H9 (cell line): ENCODE results near the gene LGMN. TPM values are rescaled to one million over a fixed set of nuclear protein-coding genes. Genes with fewer than 3 reads are reported as not detected.

ENCODE experiments used
- DNase-seq: peaks from one replicate; pipeline ENCODE4 v3.0.0-alpha.2; 2017
- H2AFZ ChIP-seq: one replicate; pipeline ENCODE4 v1.6.1; 2013; ENCODE audit warnings: mild to moderate bottlenecking, low read length, control low read depth, moderate library complexity
- H2AK5ac ChIP-seq: 2 replicates; pipeline ENCODE4 v1.6.1; 2013; ENCODE audit warnings: low read length, control low read depth, mixed read lengths; ENCODE audit not compliant: insufficient read length
- H2BK120ac ChIP-seq: one replicate; pipeline ENCODE4 v1.6.1; 2013; ENCODE audit warnings: low read depth, mild to moderate bottlenecking, low read length, control low read depth, inconsistent platforms; ENCODE audit not compliant: poor library complexity, severe bottlenecking
- H2BK12ac ChIP-seq: 2 replicates; pipeline ENCODE4 v1.6.1; 2013; ENCODE audit warnings: low read length, control low read depth, mixed read lengths, low read depth; ENCODE audit not compliant: insufficient read length
- H2BK15ac ChIP-seq: 2 replicates; pipeline ENCODE4 v1.6.1; 2013; ENCODE audit warnings: low read depth, low read length, control low read depth
- H2BK20ac ChIP-seq: one replicate; pipeline ENCODE4 v1.6.1; 2013; ENCODE audit warnings: low read depth, mild to moderate bottlenecking, low read length, control low read depth, inconsistent platforms; ENCODE audit not compliant: poor library complexity, severe bottlenecking
- H2BK5ac ChIP-seq: 2 replicates; pipeline ENCODE4 v1.6.1; 2013; ENCODE audit warnings: low read length, control low read depth, mixed read lengths; ENCODE audit not compliant: insufficient read length
- H3K14ac ChIP-seq: 2 replicates; pipeline ENCODE4 v1.6.1; 2013; ENCODE audit warnings: low read length, control low read depth; ENCODE audit not compliant: insufficient read depth
- H3K18ac ChIP-seq: 2 replicates; pipeline ENCODE4 v1.6.1; 2013; ENCODE audit warnings: low read depth, mild to moderate bottlenecking, mixed read lengths, low read length, control low read depth; ENCODE audit not compliant: insufficient read length
- H3K23ac ChIP-seq: 2 replicates; pipeline ENCODE4 v1.6.1; 2013; ENCODE audit warnings: low read length, control low read depth, mixed read lengths, low read depth; ENCODE audit not compliant: insufficient read length
- H3K23me2 ChIP-seq: 2 replicates; pipeline ENCODE4 v1.6.1; 2013; ENCODE audit warnings: low read depth, mild to moderate bottlenecking, mixed read lengths, low read length, control low read depth; ENCODE audit not compliant: insufficient read length, poor library complexity, severe bottlenecking
- H3K27ac ChIP-seq: 2 replicates; pipeline ENCODE4 v1.5.1; 2013; ENCODE audit warnings: low read length, control low read depth, mixed read lengths, low read depth; ENCODE audit not compliant: insufficient read length
- H3K27me3 ChIP-seq: 2 replicates; pipeline ENCODE4 v1.6.1; 2013; ENCODE audit warnings: low read length, control low read depth, inconsistent platforms; ENCODE audit not compliant: insufficient read depth
- H3K4ac ChIP-seq: 2 replicates; pipeline ENCODE4 v1.6.1; 2013; ENCODE audit warnings: low read depth, mild to moderate bottlenecking, control low read depth, inconsistent platforms, low read length, moderate library complexity
- H3K4me1 ChIP-seq: 2 replicates; pipeline ENCODE4 v1.6.1; 2013; ENCODE audit warnings: low read length, control low read depth, inconsistent platforms; ENCODE audit not compliant: insufficient read depth
- H3K4me2 ChIP-seq: 2 replicates; pipeline ENCODE4 v1.6.1; 2013; ENCODE audit warnings: low read length, control low read depth, mixed read lengths; ENCODE audit not compliant: insufficient read length, insufficient read depth
- H3K56ac ChIP-seq: 2 replicates; pipeline ENCODE4 v1.6.1; 2013; ENCODE audit warnings: low read depth, mild to moderate bottlenecking, mixed read lengths, low read length, control low read depth; ENCODE audit not compliant: insufficient read length
- H3K79me1 ChIP-seq: 2 replicates; pipeline ENCODE4 v1.6.1; 2013; ENCODE audit warnings: low read depth, mild to moderate bottlenecking, moderate library complexity, low read length, control low read depth, inconsistent platforms; ENCODE audit not compliant: insufficient read depth, poor library complexity, severe bottlenecking
- H3K79me2 ChIP-seq: 2 replicates; pipeline ENCODE4 v1.6.1; 2013; ENCODE audit warnings: low read length, control low read depth, inconsistent platforms; ENCODE audit not compliant: insufficient read depth
- H3K9ac ChIP-seq: 2 replicates; pipeline ENCODE4 v1.6.1; 2013; ENCODE audit warnings: low read length, control low read depth, mixed read lengths; ENCODE audit not compliant: insufficient read length; ENCODE audit errors: extremely low read depth
- H3K9me3 ChIP-seq: one replicate; pipeline ENCODE4 v1.6.1; 2013; ENCODE audit warnings: low read depth, low read length, inconsistent platforms; ENCODE audit not compliant: control insufficient read depth
- H3T11ph ChIP-seq: one replicate; pipeline ENCODE4 v1.6.1; 2013; ENCODE audit warnings: mild to moderate bottlenecking, low read length, control low read depth, inconsistent platforms
- H4K20me1 ChIP-seq: one replicate; pipeline ENCODE4 v1.6.1; 2013; ENCODE audit not compliant: control insufficient read depth, insufficient read length, insufficient read depth
- H4K5ac ChIP-seq: 2 replicates; pipeline ENCODE4 v1.6.1; 2013; ENCODE audit warnings: low read depth, mild to moderate bottlenecking, mixed read lengths, low read length, control low read depth; ENCODE audit not compliant: insufficient read length
- H4K8ac ChIP-seq: replicated peaks from 2 replicates; pipeline ENCODE4 v1.6.1; 2013; ENCODE audit warnings: low read length, control low read depth, mixed read lengths, low read depth; ENCODE audit not compliant: insufficient read length
- H4K91ac ChIP-seq: 2 replicates; pipeline ENCODE4 v1.6.1; 2013; ENCODE audit warnings: low read depth, mild to moderate bottlenecking, moderate library complexity, mixed read lengths, low read length, control low read depth; ENCODE audit not compliant: insufficient read length
- H3K27ac Mint-ChIP-seq, 3 experiments: 2 replicates in 2 of 3; 3 replicates in 1 of 3; pipeline ENCODE4 v1.8.0; 2020 to 2021; ENCODE audit warnings: mixed read lengths in 3 of 3, mild to moderate bottlenecking in 1 of 3, moderate library complexity in 1 of 3
- H3K27me3 Mint-ChIP-seq: 2 replicates; pipeline ENCODE4 v1.8.0; 2021; ENCODE audit warnings: low read depth, mild to moderate bottlenecking, moderate library complexity, mixed read lengths
- H3K36me3 Mint-ChIP-seq, 3 experiments: 2 replicates in 2 of 3; 3 replicates in 1 of 3; pipeline ENCODE4 v1.8.0; 2020 to 2021; ENCODE audit warnings: low read depth in 3 of 3, mixed read lengths in 3 of 3; ENCODE audit not compliant: insufficient read depth in 1 of 3
- H3K4me1 Mint-ChIP-seq, 2 experiments: 2 replicates each; pipeline ENCODE4 v1.8.0; 2020; ENCODE audit warnings: mixed read lengths in 2 of 2
- H3K4me3 Mint-ChIP-seq, 2 experiments: 2 replicates in 1 of 2; 3 replicates in 1 of 2; pipeline ENCODE4 v1.8.0; 2020 to 2021; ENCODE audit warnings: mild to moderate bottlenecking in 2 of 2, mixed read lengths in 2 of 2, moderate library complexity in 1 of 2
- H3K9me3 Mint-ChIP-seq, 2 experiments: 2 replicates in 1 of 2; 3 replicates in 1 of 2; pipeline ENCODE4 v1.8.0; 2020; ENCODE audit warnings: mild to moderate bottlenecking in 2 of 2, mixed read lengths in 2 of 2, moderate library complexity in 1 of 2
- CTCF ChIP-seq: fragments of 200-600 bp; sonication (generic); conservative IDR thresholded peaks from 3 replicates; pipeline ENCODE4 v1.8.0; 2021; ENCODE audit warnings: antibody characterized with exemption, mild to moderate bottlenecking
- WGBS: extraction: QIAGEN DNeasy Blood & Tissue Kit; methylation state at CpG from one replicate; pipeline ENCODE4 v1.1.7; 2013; ENCODE audit warnings: missing lambda C conversion rate, low lambda C conversion rate, mixed read lengths; ENCODE audit not compliant: insufficient read length; ENCODE audit errors: extremely low coverage; 5-methylcytosine and 5-hydroxymethylcytosine counted together
- total RNA-seq: library from RNA; stranded (reverse); gene quantifications from 2 replicates; pipeline ENCODE4 v1.2.1, GENCODE V29; 2021

LGMN gene
- total RNA-seq, 1 experiment from 2014 or later = 55.3 TPM

- Histone ChIP-seq H3K4me2 (no peak overlapping the region), H3K18ac (no peak overlapping the region), H4K91ac (no peak overlapping the region), H2BK120ac (no peak overlapping the region), H3T11ph (no peak overlapping the region), H3K23me2 (no peaks in the 10 kb centered on the region), H2AK5ac (no peak overlapping the region), H3K14ac (no peak overlapping the region), H3K56ac (no peak overlapping the region), H3K9ac (no peak overlapping the region), H3K9me3 (no peaks in the 10 kb centered on the region), H3K27ac (no peak overlapping the region), H3K4ac (no peak overlapping the region), H2BK12ac (no peak overlapping the region), H3K27me3 (no peaks in the 10 kb centered on the region), H2AFZ (no peak overlapping the region), H2BK15ac (no peak overlapping the region), H3K4me1 (no peaks in the 10 kb centered on the region), H3K23ac (no peak overlapping the region), H3K79me1 (no peaks in the 10 kb centered on the region), H4K8ac (no peak overlapping the region), H2BK20ac (no peak overlapping the region), H3K79me2 (no peaks in the 10 kb centered on the region), H4K5ac (no peak overlapping the region), H4K20me1 (no peaks in the 10 kb centered on the region), H2BK5ac (no peak overlapping the region)
- Mint-ChIP-seq H3K4me1 (no peaks in the 10 kb centered on the region), H3K9me3 (no peaks in the 10 kb centered on the region), H3K27me3 (peaks cover 2% of the 10 kb centered on the region; the same call in 1 of the 2 replicates), H3K36me3 (peaks cover 18 to 36% (median 33%) of the 10 kb centered on the region in 3 experiments), H3K4me3 (no peak overlapping the region), H3K27ac (no peak overlapping the region)
- TF ChIP-seq CTCF = no peak
- DNase-seq = no peak
- no CpG with 5 or more reads among the region's 10 CpGs for WGBS
Measured at GRCh38 chr14:92703516-92703915, 44.9 kb downstream of the LGMN start.
